Thyroid gland (tissue), 4 donors: Measurements from ENCODE around the gene SDC3. TPM values are rescaled to one million over a fixed set of nuclear protein-coding genes. Genes with fewer than 3 reads are reported as not detected.
A peak's percentile ranks its signal among the peaks of the same experiment; 100 is the strongest.

ENCODE experiments used
- DNase-seq, 2 donors: peaks; one replicate each; pipeline ENCODE4 v3.0.0-alpha.2; 2019
- H3K27ac ChIP-seq, 3 donors: fragments of 200-600 bp; sonication (generic); 1 replicate in 2 of 3; 2 replicates in 1 of 3; pipeline ENCODE4 v1.5.1; 2016 to 2019; ENCODE audit warnings: mild to moderate bottlenecking in 1 of 3, moderate library complexity in 1 of 3
- H3K27me3 ChIP-seq: fragments of 200-600 bp; sonication (generic); one replicate; pipeline ENCODE4 v1.5.1; 2019
- H3K36me3 ChIP-seq, 2 donors: fragments of 200-600 bp; sonication (generic); one replicate each; pipeline ENCODE4 v1.5.1; 2016 to 2019
- H3K4me1 ChIP-seq, 2 donors: fragments of 200-600 bp; sonication (generic); one replicate each; pipeline ENCODE4 v1.5.1; 2017 to 2019
- H3K4me3 ChIP-seq, 3 donors: fragments of 200-600 bp; sonication (generic); replicated peaks in 1 of 3; 1 replicate in 2 of 3; 2 replicates in 1 of 3; pipeline ENCODE4 v1.5.1; 2016; ENCODE audit warnings: mild to moderate bottlenecking in 1 of 3
- H3K9me3 ChIP-seq: fragments of 200-600 bp; sonication (generic); one replicate; pipeline ENCODE4 v1.5.1; 2017
- CTCF ChIP-seq, 6 experiments: fragments of 200-600 bp in 3 of 6; fragments of 450-650 bp in 3 of 6; sonication (generic) in 3 of 6; IDR thresholded peaks; one replicate each; pipeline ENCODE4 v1.5.1; 2016 to 2019; ENCODE audit warnings: antibody characterized with exemption in 6 of 6, mild to moderate bottlenecking in 2 of 6, inconsistent platforms in 1 of 6, moderate library complexity in 1 of 6
- POLR2A ChIP-seq, 2 donors: fragments of 450-650 bp; IDR thresholded peaks; one replicate each; pipeline ENCODE4 v1.6.1; 2017; ENCODE audit warnings: antibody characterized with exemption in 2 of 2, mild to moderate bottlenecking in 2 of 2, moderate library complexity in 1 of 2
- WGBS, 2 donors: methylation state at CpG; one replicate each; pipeline ENCODE4 v1.1.5; 2017; 5-methylcytosine and 5-hydroxymethylcytosine counted together
- intact Hi-C: fragments of 100-400 bp; cut with DNase I; formaldehyde crosslinking; loops from one replicate; pipeline ENCODE4 v1.15.1; 2023
- total RNA-seq, 4 donors: library from RNA; depleted of rRNA; stranded (reverse); fragments of >200 nt; gene quantifications; one replicate each; pipeline ENCODE4 v1.2.3, GENCODE V29; 2016

Gene SDC3
- total RNA-seq, 4 donors from 2014 or later, result 13.2 to 19.5 (median 15.9) TPM

GRCh38 chr1:30934613-30935012, 26.1 kb upstream of the SDC3 start:
- 81 to 88% methylated on average over 3 of the region's 3 CpGs for WGBS, 2 donors
- no peak overlapping the region for H3K27ac ChIP-seq
- intact Hi-C loops, result no loop called here
- TF ChIP-seq POLR2A (IDR thresholded peaks at IDR 0.05) (no peak), CTCF (IDR thresholded peaks at IDR 0.05) (no peak)
- no peaks in the 10 kb centered on the region for H3K9me3 ChIP-seq
- no peaks in the 10 kb centered on the region for H3K27me3 ChIP-seq
- H3K4me3 ChIP-seq, result no peak overlapping the region
- peaks cover 49 to 58% of the 10 kb centered on the region in 2 donors for H3K36me3 ChIP-seq
- no peaks in the 10 kb centered on the region for H3K4me1 ChIP-seq
- DNase-seq, result no peak

DNA sequence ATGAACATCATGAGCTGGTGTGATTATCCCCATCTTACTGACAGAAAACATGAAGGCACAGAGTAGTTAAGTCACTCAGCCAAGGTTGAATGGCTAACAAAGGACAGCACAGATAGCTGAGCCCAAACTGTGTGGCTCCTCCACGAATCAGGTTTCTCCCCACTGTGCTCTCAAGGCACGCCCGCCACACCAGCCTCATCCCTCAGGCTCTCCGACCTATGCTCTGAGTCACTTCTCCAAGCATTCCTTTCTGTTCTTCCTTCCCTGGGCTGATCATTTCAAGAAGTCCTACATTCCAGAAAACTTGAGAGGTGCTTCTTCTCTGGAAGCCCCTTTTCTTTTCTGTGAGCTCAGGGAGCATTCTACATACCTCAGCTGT, 25.3 kb upstream of the SDC3 start:
- no peak for TF ChIP-seq CTCF (IDR thresholded peaks at IDR 0.05)
- no peak for TF ChIP-seq POLR2A (IDR thresholded peaks at IDR 0.05)
- DNase-seq, result no peak
- intact Hi-C loops, result no loop called here
- H3K4me1 ChIP-seq, result no peaks in the 10 kb centered on the region
- no peak overlapping the region for H3K27ac ChIP-seq
- peaks cover 46 to 52% of the 10 kb centered on the region in 2 donors for H3K36me3 ChIP-seq
- WGBS, 2 donors, result 84 to 86% methylated on average over 4 of the region's 4 CpGs
- no peaks in the 10 kb centered on the region for H3K9me3 ChIP-seq
- no peak overlapping the region for H3K4me3 ChIP-seq
- no peaks in the 10 kb centered on the region for H3K27me3 ChIP-seq

GRCh38 chr1:30930631-30931173, 22.1 kb upstream of the SDC3 start:
- H3K9me3 ChIP-seq, result no peaks in the 10 kb centered on the region
- H3K4me1 ChIP-seq, result no peaks in the 10 kb centered on the region
- TF ChIP-seq CTCF (IDR thresholded peaks at IDR 0.05) (no peak), POLR2A (IDR thresholded peaks at IDR 0.05) (no peak)
- H3K27ac ChIP-seq, result no peak overlapping the region
- peaks cover 24 to 27% of the 10 kb centered on the region in 2 donors for H3K36me3 ChIP-seq
- no peak overlapping the region for H3K4me3 ChIP-seq
- intact Hi-C loops, result no loop called here
- no peaks in the 10 kb centered on the region for H3K27me3 ChIP-seq
- DNase-seq, result no peak
- 82 to 83% methylated on average over 6 of the region's 6 CpGs for WGBS, 2 donors

GRCh38 chr1:30929944-30930525, 21.5 kb upstream of the SDC3 start:
- Histone ChIP-seq H3K36me3 (peaks cover 19 to 22% of the 10 kb centered on the region in 2 donors), H3K4me3 (no peak overlapping the region), H3K9me3 (no peaks in the 10 kb centered on the region), H3K27ac (no peak overlapping the region), H3K27me3 (no peaks in the 10 kb centered on the region), H3K4me1 (no peaks in the 10 kb centered on the region)
- no peak for DNase-seq
- TF ChIP-seq POLR2A (IDR thresholded peaks at IDR 0.05) (no peak), CTCF (IDR thresholded peaks at IDR 0.05) (no peak)
- WGBS, 2 donors, result 81 to 87% methylated on average over 8 of the region's 8 CpGs
- intact Hi-C loops, result no loop called here

DNA sequence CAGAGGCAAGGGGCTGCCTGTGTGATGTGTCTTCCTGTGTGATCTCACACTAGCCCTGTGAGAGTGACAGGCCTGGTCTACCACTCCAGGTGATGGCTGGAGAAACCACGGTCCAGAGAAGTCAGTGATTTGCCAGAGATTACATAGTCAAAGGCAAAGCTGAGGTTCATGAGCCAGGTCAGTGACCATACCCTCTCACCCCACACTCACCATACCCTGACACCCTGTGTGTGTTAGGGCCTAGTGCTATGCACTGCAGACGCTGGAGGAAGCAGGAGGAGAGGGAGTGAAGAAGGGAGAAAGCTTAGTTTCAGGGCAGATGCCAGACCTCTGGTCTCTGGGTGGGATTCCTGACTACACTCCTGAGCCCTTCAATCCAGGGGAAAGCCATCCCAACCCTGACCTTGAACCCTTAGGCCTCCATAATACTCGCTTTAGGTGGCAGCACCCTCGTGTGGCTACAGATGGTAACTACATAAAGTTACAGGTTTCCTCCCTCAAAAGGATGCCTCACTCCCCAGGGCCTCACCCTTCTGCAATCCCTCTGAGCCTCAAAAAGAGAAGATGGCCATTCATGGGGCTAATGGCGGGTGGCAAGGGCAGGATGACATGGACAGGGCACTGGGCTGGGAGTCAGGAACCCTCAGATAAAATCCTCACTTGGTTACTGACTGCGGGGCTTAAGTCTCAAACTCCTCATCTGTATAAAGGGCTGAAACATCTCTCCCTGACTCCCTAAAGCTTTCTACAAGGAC, 20.8 kb upstream of the SDC3 start:
- Histone ChIP-seq H3K36me3 (peaks cover 15 to 17% of the 10 kb centered on the region in 2 donors), H3K9me3 (no peaks in the 10 kb centered on the region), H3K4me1 (no peaks in the 10 kb centered on the region), H3K4me3 (no peak overlapping the region), H3K27ac (no peak overlapping the region), H3K27me3 (no peaks in the 10 kb centered on the region)
- intact Hi-C loops, result no loop called here
- TF ChIP-seq POLR2A (IDR thresholded peaks at IDR 0.05) (no peak), CTCF (IDR thresholded peaks at IDR 0.05) (peak; percentile 44 to 69 (median 64))
- peak in 1 of 2 donors; percentile 38 for DNase-seq
- WGBS, 2 donors, result 55% methylated on average over 6 of the region's 6 CpGs
